HG03558 (cell line): ENCODE data around the gene TIMM22.
"Not testable (repeated sequence)": the region's sequence is repeated elsewhere in the genome, so short reads cannot be mapped to it uniquely, and the experiment has no call there.

Source experiments
- ATAC-seq: cut with Tn5 transposase; IDR thresholded peaks from one replicate; pipeline ENCODE4 v1.9.1; 2021; ENCODE audit warnings: moderate number of reproducible peaks; ENCODE audit not compliant: unreplicated experiment; ENCODE audit errors: extremely low read depth

The TIMM22 gene

DNA sequence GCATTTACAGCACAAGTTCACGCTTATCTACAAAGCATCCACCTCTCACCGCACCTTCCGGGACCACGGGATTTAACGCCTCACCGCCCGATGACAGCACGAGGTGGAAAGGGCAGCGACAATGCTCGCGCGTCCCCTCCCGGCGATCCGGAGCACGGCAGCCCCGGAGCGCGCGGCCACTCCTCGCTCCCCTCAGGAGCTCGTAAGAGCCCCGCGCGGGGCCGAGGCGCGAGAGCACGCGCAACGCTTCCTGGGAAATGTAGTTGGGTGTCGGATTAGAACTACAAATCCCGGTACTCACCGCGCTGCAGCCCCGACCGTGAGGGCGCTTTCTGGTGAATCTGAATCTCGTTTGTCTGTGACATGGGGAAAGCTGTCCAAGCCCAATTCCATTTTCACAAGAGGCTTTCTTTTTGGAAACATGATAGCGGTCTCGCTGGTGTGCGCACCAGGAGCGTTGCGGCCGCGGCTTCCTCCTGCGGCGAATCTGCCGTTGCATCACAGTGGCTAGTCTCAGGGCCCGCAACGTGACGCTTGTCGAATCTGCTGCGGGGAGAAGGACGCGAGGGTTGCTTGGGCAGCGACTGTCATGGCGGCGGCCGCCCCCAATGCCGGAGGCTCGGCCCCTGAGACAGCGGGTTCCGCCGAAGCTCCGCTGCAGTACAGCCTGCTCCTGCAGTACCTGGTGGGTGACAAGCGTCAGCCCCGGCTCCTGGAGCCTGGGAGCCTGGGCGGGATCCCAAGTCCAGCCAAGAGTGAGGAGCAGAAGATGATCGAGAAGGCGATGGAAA is at the start of gene TIMM22:
Gene TIMM22, plus strand, starts transcription at position 576 of the 791 bp plus-strand sequence. Its CDS starts 14 bp downstream, at position 590.
- peak; percentile 86 for ATAC-seq

GRCh38 chr17:948284-948852 is 48.6 kb upstream of the TIMM22 start:
- no peak for ATAC-seq

GRCh38 chr17:949623-950303 is 47.2 kb upstream of the TIMM22 start:
- no peak for ATAC-seq

GRCh38 chr17:951325-952132 is 45.4 kb upstream of the TIMM22 start:
- no peak for ATAC-seq

- not testable (repeated sequence) for ATAC-seq
Observed at GRCh38 chr17:952592-952991, 44.3 kb upstream of the TIMM22 start.

GRCh38 chr17:953767-954166 is 43.2 kb upstream of the TIMM22 start:
- ATAC-seq, result no peak

DNA sequence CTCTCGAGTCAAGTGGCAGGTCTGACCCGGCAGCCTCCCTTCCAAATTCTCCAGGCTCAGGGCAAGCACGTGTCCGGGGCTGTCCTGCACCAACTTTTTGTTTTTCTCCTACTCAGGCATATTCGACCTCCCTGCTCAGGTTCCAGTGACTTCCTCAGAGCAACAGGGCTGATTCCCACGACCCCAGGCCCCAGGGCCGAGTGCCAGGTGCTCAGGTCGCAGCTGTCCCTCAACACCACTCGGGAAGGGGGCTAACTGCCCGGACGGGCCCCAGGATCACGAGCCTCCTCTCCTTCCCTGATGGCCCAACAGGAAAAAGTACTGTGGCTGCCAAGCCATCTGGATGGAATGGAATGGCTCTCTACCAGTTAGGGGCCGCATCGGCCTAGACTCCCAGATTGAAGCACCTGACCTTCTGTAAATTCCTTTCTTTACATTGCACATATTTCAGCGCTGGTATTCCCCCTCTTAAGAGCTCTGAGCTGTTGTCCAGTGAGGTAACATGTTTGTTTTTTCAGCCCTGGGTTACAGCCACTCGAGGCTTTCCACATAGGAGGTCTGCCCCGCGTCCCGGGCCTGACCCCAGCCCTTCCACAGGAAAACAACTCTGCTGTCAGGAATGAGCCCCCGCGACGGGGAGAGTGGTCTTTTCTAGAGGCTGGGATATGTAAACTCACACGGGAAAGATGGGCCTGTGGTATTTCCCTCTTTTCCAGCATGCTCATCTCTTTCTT is 42.3 kb upstream of the TIMM22 start:
- ATAC-seq, result no peak

- ATAC-seq, result no peak
Observed at GRCh38 chr17:956905-957304, 40.0 kb upstream of the TIMM22 start.

DNA sequence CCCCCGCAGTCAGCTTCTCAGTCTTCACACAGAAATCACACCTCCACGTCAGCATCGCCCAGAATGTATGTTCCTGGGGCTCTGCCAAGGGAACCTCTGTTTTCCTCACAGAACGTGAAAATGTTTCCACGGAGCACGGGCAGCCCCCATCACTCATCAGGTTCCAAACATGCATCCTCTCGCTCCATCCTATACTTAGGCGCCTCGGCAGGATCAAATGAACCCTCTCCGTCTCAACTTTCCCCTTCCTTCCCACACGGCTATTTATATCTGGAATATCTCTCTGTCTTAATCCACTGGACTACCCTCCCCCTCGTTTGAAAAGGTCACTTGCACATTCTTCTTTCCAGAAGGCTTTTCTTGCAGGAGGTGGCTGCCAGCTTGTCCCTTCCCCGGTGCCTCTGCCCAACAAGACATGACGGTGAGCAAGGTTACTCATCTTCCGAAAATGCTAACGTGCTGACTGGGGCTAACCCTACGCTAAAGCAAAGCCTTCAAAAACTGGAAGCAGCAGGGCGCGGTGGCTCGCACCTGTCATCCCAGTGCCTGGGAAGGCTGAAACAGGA is 39.0 kb upstream of the TIMM22 start:
- ATAC-seq, result no peak

- ATAC-seq, result no peak
Observed at GRCh38 chr17:958712-959451, 38.0 kb upstream of the TIMM22 start.

- ATAC-seq, result no peak
Observed at GRCh38 chr17:962166-962565, 34.8 kb upstream of the TIMM22 start.

DNA sequence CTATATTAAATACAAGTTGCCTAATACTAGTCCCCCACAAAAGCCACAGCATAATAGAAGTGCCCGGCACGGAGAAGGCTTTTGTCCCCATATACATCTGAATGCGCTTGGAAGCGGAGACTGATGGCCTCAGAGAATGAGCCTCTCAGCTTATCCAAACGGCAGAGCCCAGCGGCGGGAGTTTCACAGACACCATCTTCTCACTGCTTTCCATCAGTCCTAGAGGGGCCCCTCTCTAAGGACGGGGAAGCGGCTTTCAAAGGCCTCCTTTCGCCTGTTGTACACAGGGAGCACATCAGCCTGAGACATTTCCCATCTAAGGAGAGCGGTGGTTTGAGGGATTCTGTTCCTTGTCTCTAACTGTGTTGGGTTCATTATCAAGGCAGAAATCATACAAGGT is 34.3 kb upstream of the TIMM22 start:
- ATAC-seq, result no peak

- ATAC-seq, result no peak
Observed at GRCh38 chr17:964876-965275, 32.1 kb upstream of the TIMM22 start.

DNA sequence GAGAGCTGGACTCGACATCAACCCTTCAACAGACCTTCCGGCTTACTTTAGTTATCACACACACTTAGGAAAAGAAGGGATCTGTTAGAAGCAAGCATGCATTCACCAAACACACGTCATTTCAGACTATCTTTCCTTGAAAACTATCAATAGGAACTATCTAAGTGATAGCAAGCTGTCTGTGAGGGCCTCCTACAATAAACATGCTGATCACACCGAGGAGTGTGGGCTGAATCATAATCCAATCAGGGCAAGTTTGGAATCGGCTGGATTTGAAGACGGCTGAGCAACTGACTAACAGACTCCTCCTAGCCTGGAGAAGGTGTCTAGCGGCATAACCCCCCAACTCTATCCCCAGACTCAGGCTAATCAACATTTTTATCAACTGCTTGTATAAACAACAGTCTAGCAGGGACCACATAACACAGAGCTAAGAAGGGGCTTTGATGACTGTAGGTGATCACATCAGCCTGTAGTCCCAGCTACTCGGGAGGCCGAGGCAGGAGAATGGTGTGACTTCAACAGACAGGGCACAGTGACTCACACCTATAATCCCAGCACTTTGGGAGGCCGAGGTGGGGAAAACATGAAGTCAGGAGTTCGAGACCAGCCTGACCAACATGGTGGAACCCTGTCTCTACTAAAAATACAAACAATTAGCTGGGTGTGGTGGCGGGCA is 31.5 kb upstream of the TIMM22 start:
- no peak for ATAC-seq

DNA sequence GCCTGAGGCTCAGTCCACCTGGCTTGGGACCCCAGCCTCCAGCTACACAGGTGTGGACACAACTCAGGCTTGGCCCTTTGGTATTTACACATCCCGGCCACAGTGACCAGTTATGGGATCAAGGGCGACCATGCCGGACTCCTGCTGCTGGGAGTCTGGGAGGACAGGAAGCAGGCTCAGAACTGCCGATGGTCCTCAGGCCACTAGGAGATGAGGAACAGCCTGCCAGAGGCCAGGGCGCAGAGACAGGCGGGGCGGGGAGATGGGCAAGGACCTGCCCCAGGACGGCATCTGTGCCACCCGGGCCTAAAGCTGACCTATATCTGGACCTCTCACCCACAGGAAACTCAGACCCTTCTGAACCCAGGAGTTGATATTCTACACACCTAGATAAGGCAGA is 29.8 kb upstream of the TIMM22 start:
- no peak for ATAC-seq

DNA sequence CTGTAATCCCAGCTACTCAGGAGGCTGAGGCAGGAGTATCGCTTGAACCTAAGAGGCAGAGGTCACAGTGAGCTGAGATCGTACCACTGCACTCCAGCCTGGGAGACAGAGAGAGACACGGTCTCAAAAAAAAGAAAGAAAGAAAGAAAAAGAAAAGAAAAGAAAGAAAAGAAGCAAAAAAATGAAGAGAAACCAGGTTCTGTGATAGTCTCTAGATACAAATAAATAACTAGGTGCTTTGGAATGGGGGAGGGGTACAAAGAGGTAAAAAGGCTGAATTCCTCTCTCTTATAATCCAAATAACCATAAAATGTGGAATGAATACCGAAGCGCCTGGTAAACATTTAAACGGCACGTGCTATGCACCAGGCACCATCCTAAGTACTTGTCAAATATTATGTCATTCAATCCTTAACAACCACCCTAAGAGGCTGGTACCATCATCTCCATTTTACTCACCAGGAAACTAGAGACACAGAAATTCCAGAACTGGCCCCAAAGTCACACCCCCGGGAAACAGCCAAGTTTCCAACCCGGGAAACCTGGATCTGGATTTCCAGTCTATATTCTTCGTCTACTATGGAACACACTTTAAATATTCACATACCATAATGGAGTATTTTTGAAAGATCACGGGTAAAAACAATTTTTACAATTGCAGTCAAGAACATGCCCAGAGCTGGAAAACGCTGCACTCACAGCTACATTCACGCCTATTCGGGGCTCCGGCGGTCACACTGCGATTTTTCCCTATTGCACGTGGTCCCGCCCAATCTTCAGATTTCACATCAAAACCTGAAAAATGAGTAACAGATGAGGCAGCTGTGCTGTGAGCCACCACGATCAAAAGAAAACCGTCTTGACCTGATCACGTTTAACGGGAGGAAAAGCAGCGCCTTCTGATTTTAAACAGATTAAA is 27.9 kb upstream of the TIMM22 start:
- ATAC-seq, result no peak

DNA sequence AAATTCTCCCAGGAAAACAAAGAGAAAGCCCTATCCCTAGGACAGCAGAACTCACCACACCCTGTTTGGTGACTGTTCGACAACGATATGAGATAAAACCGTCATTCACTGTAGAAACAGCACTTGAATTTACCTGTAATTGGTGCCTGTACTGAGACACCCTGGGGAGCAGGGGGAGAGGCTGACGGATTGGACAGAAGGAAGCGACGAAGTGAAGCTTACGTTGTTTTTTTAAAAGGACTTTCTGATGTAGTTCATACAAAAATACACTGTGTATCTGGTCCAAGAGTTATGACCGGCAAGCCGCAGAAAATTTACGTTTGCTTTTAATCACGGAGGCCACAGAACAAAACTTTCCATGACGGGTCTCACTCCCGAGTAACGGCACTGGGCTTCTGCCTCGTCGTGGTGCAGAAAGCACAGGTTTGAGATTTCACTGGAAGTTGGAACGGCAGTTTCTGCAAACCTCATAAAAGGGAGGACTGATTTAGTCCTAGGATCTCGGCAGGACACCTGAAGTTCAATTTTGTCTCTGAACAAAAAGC is 27.0 kb upstream of the TIMM22 start:
- no peak for ATAC-seq
